CD14-positive monocyte (primary cell): ENCODE measurements around the gene ZNF124. TPM values are rescaled to one million over a fixed set of nuclear protein-coding genes. Genes with fewer than 3 reads are reported as not detected.

Source experiments
- DNase-seq, 3 donors: peaks; one replicate each; pipeline ENCODE4 v3.0.0-alpha.2; 2011 to 2022
- H2AFZ ChIP-seq: 2 replicates; pipeline ENCODE4 v1.6.0; 2012; ENCODE audit warnings: mild to moderate bottlenecking, low read depth, low read length, inconsistent platforms; ENCODE audit not compliant: insufficient read depth, poor library complexity, severe bottlenecking
- H3K27ac ChIP-seq, 2 donors: 1 replicate in 1 of 2; 2 replicates in 1 of 2; pipeline ENCODE4 v1.5.1; 2012 to 2013; ENCODE audit warnings: low read length in 2 of 2, control low read depth in 1 of 2, inconsistent platforms in 1 of 2, low read depth in 1 of 2, mild to moderate bottlenecking in 1 of 2
- H3K27me3 ChIP-seq, 2 donors: one replicate each; pipeline versions ENCODE4 v1.6.0 to v1.6.1; 2011 to 2013; ENCODE audit warnings: low read length in 2 of 2; ENCODE audit not compliant: control insufficient read depth in 2 of 2, insufficient read depth in 2 of 2
- H3K36me3 ChIP-seq, 2 donors: replicated peaks in 1 of 2; 1 replicate in 1 of 2; 2 replicates in 1 of 2; pipeline versions ENCODE4 v1.5.1 to v1.6.1; 2012 to 2013; ENCODE audit warnings: low read length in 2 of 2, control low read depth in 1 of 2, inconsistent platforms in 1 of 2, mild to moderate bottlenecking in 1 of 2; ENCODE audit not compliant: insufficient read depth in 2 of 2, control insufficient read depth in 1 of 2
- H3K4me1 ChIP-seq, 2 donors: 1 replicate in 1 of 2; 2 replicates in 1 of 2; pipeline versions ENCODE4 v1.5.1 to v1.6.1; 2012 to 2013; ENCODE audit warnings: low read length in 2 of 2, control low read depth in 1 of 2, inconsistent platforms in 1 of 2, mild to moderate bottlenecking in 1 of 2, moderate library complexity in 1 of 2; ENCODE audit not compliant: insufficient read depth in 2 of 2, control insufficient read depth in 1 of 2
- H3K4me2 ChIP-seq: replicated peaks from 2 replicates; pipeline ENCODE3; 2012; ENCODE audit warnings: low read length, moderate library complexity, mild to moderate bottlenecking; ENCODE audit not compliant: poor library complexity, severe bottlenecking; ENCODE audit errors: extremely low read depth
- H3K4me3 ChIP-seq, 3 experiments: fragments of 200-600 bp in 1 of 3; sonication (generic) in 1 of 3; replicated peaks in 1 of 3; 1 replicate in 2 of 3; 2 replicates in 1 of 3; pipeline ENCODE4 v1.5.1; 2011 to 2013; ENCODE audit warnings: low read length in 3 of 3, mild to moderate bottlenecking in 3 of 3, control low read depth in 2 of 3, low read depth in 2 of 3, inconsistent platforms in 1 of 3, moderate library complexity in 1 of 3
- H3K79me2 ChIP-seq: 2 replicates; pipeline ENCODE4 v1.6.0; 2012; ENCODE audit warnings: mild to moderate bottlenecking, control low read depth, inconsistent platforms, low read length, moderate library complexity; ENCODE audit not compliant: insufficient read depth
- H3K9ac ChIP-seq: 2 replicates; pipeline ENCODE4 v1.6.0; 2017; ENCODE audit warnings: low read length, mild to moderate bottlenecking; ENCODE audit not compliant: insufficient read depth, poor library complexity, severe bottlenecking
- H3K9me3 ChIP-seq, 2 donors: replicated peaks in 1 of 2; 1 replicate in 1 of 2; 2 replicates in 1 of 2; pipeline versions ENCODE4 v1.5.1 to v1.6.1; 2012 to 2013; ENCODE audit warnings: low read length in 2 of 2, control low read depth in 1 of 2; ENCODE audit not compliant: control insufficient read depth in 1 of 2, insufficient read depth in 1 of 2
- H4K20me1 ChIP-seq: 2 replicates; pipeline ENCODE4 v1.6.0; 2012; ENCODE audit warnings: mild to moderate bottlenecking, low read length, control low read depth, moderate library complexity; ENCODE audit not compliant: insufficient read depth
- H3K27ac Mint-ChIP-seq, 7 donors: one replicate each; pipeline ENCODE4 v1.8.0; 2020; ENCODE audit warnings: mild to moderate bottlenecking in 7 of 7, mixed read lengths in 7 of 7, moderate library complexity in 6 of 7, inconsistent platforms in 2 of 7
- H3K27me3 Mint-ChIP-seq, 3 donors: one replicate each; pipeline ENCODE4 v1.8.0; 2021 to 2022; ENCODE audit warnings: low read depth in 3 of 3, mild to moderate bottlenecking in 3 of 3, mixed read lengths in 3 of 3, moderate library complexity in 3 of 3, inconsistent platforms in 1 of 3
- H3K36me3 Mint-ChIP-seq, 2 donors: one replicate each; pipeline ENCODE4 v1.8.0; 2020; ENCODE audit warnings: mixed read lengths in 2 of 2, inconsistent platforms in 1 of 2, mild to moderate bottlenecking in 1 of 2
- H3K4me1 Mint-ChIP-seq: one replicate; pipeline ENCODE4 v1.8.0; 2020; ENCODE audit warnings: mild to moderate bottlenecking, mixed read lengths
- H3K4me3 Mint-ChIP-seq, 2 donors: one replicate each; pipeline ENCODE4 v1.8.0; 2020; ENCODE audit warnings: mild to moderate bottlenecking in 2 of 2, mixed read lengths in 2 of 2, moderate library complexity in 1 of 2
- H3K9me3 Mint-ChIP-seq, 7 donors: one replicate each; pipeline ENCODE4 v1.8.0; 2020 to 2022; ENCODE audit warnings: mixed read lengths in 7 of 7, mild to moderate bottlenecking in 6 of 7, moderate library complexity in 6 of 7, inconsistent platforms in 2 of 7
- WGBS: methylation state at CpG from one replicate; pipeline ENCODE4 v1.1.5; 2013; ENCODE audit warnings: missing lambda C conversion rate; ENCODE audit not compliant: insufficient coverage; 5-methylcytosine and 5-hydroxymethylcytosine counted together
- intact Hi-C, 2 donors: fragments of 100-400 bp; cut with micrococcal nuclease; formaldehyde crosslinking; loops; one replicate each; pipeline versions ENCODE4 v1.15.0 to v1.15.1; 2023
- polyA plus RNA-seq, 3 donors: library from polyadenylated mRNA; depleted of rRNA in 1 of 3; unstranded in 2 of 3; stranded (reverse) in 1 of 3; fragments of 300-500 nt in 2 of 3; fragments of >200 nt in 1 of 3; fragmentation: Illumina TruSeq in 2 of 3; gene quantifications; 1 replicate in 2 of 3; 2 replicates in 1 of 3; pipeline ENCODE4 v1.2.3, GENCODE V29; 2012 to 2021
- TF ChIP-seq, protein P1 (sequence below): fragments of 200-600 bp; IDR thresholded peaks from one replicate; pipeline ENCODE4 v1.8.0; 2022; ENCODE audit warnings: antibody characterized with exemption, mild to moderate bottlenecking

Gene ZNF124
- polyA plus RNA-seq, 3 donors, result 2.6 to 5.5 (median 5.2) TPM

DNA sequence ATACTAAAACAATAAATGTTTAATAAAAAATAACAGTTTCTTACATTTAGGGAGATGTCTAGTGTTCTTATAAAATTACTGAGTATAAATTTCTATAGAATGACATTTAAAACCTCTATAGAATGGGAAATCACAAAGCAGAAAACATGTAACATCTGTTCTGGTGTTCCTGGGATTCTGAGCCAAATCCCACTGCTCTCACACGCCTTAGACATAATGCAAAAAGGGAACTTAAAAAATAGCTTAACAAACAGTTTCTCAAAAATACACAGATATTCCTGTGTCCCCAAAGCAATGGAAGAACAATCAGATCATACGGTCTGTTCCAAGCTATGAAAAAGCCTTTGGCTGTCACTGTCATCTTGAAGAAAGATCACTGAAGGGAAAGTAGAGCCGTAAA is 27.0 kb upstream of the ZNF124 start:
- no peak for DNase-seq
- Histone ChIP-seq H3K27me3 (no peaks in the 10 kb centered on the region), H3K36me3 (peaks cover 78 to 100% of the 10 kb centered on the region in 2 donors), H3K4me3 (no peak overlapping the region), H3K9me3 (peaks cover 41 to 90% of the 10 kb centered on the region in 2 donors), H3K27ac (no peak overlapping the region), H4K20me1 (no peaks in the 10 kb centered on the region), H3K79me2 (peaks cover 30% of the 10 kb centered on the region), H2AFZ (no peak overlapping the region), H3K9ac (no peak overlapping the region), H3K4me2 (no peak overlapping the region), H3K4me1 (no peaks in the 10 kb centered on the region)
- intact Hi-C loops, result no loop called here
- Mint-ChIP-seq H3K9me3 (peaks cover 66 to 84% (median 70%) of the 10 kb centered on the region in 7 donors), H3K4me1 (no peaks in the 10 kb centered on the region), H3K27ac (peak overlapping the region in 2 of 7 donors; percentile 5 to 7), H3K36me3 (peaks cover 89 to 98% of the 10 kb centered on the region in 2 donors), H3K27me3 (peaks cover 0 to under 1% (median 0%) of the 10 kb centered on the region in 3 donors), H3K4me3 (no peak overlapping the region)
- 90% methylated on average over 3 of the region's 3 CpGs for WGBS
- TF ChIP-seq, protein P1, sequence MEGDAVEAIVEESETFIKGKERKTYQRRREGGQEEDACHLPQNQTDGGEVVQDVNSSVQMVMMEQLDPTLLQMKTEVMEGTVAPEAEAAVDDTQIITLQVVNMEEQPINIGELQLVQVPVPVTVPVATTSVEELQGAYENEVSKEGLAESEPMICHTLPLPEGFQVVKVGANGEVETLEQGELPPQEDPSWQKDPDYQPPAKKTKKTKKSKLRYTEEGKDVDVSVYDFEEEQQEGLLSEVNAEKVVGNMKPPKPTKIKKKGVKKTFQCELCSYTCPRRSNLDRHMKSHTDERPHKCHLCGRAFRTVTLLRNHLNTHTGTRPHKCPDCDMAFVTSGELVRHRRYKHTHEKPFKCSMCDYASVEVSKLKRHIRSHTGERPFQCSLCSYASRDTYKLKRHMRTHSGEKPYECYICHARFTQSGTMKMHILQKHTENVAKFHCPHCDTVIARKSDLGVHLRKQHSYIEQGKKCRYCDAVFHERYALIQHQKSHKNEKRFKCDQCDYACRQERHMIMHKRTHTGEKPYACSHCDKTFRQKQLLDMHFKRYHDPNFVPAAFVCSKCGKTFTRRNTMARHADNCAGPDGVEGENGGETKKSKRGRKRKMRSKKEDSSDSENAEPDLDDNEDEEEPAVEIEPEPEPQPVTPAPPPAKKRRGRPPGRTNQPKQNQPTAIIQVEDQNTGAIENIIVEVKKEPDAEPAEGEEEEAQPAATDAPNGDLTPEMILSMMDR, result no peak

DNA sequence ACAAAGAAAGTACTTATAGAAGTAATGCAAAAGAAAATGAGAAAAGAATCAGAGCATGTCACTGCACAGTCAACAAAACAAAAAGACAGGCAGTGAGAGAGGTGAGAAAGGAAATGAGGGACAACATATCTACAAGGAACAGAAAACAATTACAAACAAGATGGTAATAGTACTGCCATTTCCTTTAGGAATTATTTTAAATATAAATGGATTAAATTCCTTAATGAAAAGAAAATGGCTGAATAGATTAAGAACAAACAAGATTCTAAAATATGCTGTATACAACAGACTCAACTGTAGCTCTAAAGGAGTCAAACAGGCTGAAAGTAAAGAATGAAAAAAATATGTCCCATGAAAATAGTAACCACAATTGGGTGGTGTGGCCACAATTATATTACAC is 22.1 kb upstream of the ZNF124 start:
- H3K4me1 ChIP-seq, result no peaks in the 10 kb centered on the region
- no peak overlapping the region for H3K9ac ChIP-seq
- H3K27ac Mint-ChIP-seq, result no peak overlapping the region
- H2AFZ ChIP-seq, result no peak overlapping the region
- H3K79me2 ChIP-seq, result no peaks in the 10 kb centered on the region
- H3K36me3 ChIP-seq, result peaks cover 78 to 96% of the 10 kb centered on the region in 2 donors
- H3K4me1 Mint-ChIP-seq, result no peaks in the 10 kb centered on the region
- H3K9me3 Mint-ChIP-seq, result peaks cover 58 to 91% (median 78%) of the 10 kb centered on the region in 7 donors
- DNase-seq, result no peak
- H3K4me2 ChIP-seq, result no peak overlapping the region
- H3K27me3 ChIP-seq, result no peaks in the 10 kb centered on the region
- peaks cover 28 to 96% of the 10 kb centered on the region in 2 donors for H3K9me3 ChIP-seq
- H3K27me3 Mint-ChIP-seq, result no peaks in the 10 kb centered on the region
- no peaks in the 10 kb centered on the region for H4K20me1 ChIP-seq
- H3K4me3 ChIP-seq, result no peak overlapping the region
- intact Hi-C loops, result no loop called here
- H3K4me3 Mint-ChIP-seq, result no peak overlapping the region
- TF ChIP-seq, protein P1, result no peak
- H3K27ac ChIP-seq, result no peak overlapping the region
- H3K36me3 Mint-ChIP-seq, result peaks cover 81 to 94% of the 10 kb centered on the region in 2 donors
